Caki2 (cell line): ENCODE data around the gene DNAJC10. TPM values are rescaled to one million over a fixed set of nuclear protein-coding genes. Genes with fewer than 3 reads are reported as not detected.
A peak's percentile ranks its signal among the peaks of the same experiment; 100 is the strongest.
"Not testable (repeated sequence)": the region's sequence is repeated elsewhere in the genome, so short reads cannot be mapped to it uniquely, and the experiment has no call there.

Experiments
- DNase-seq: peaks from one replicate; pipeline ENCODE4 v3.0.0-alpha.2; 2015; ENCODE audit warnings: low read depth
- in situ Hi-C: cut with HindIII; loops from 2 replicates; pipeline ENCODE4 v1.10.0; 2016; ENCODE audit warnings: low sequenced_read_pairs, low pct_unique_long_range_greater_than_20kb, mixed read lengths
- total RNA-seq: library from RNA; depleted of rRNA; stranded (reverse); fragments of >200 nt; shearing (Covaris generic); gene quantifications from 2 replicates; pipeline ENCODE4 v1.2.3, GENCODE V29; 2014; ENCODE audit warnings: low replicate concordance

The DNAJC10 gene
- total RNA-seq, 1 experiment from 2014 or later: 95.4 TPM

GRCh38 chr2:182718459-182718858 is 2.4 kb downstream of the DNAJC10 start:
- DNase-seq: no peak
- in situ Hi-C loops: no loop called here

- DNase-seq, in situ Hi-C loops: not testable (repeated sequence)
These were observed 3.1 kb downstream of the DNAJC10 start for GRCh38 chr2:182719116-182719515.

- in situ Hi-C loops: no loop called here
- no peak for DNase-seq
These were observed 8.6 kb downstream of the DNAJC10 start for GRCh38 chr2:182724656-182725055.

- in situ Hi-C loops: no loop called here
- no peak for DNase-seq
These were observed 10.4 kb downstream of the DNAJC10 start for GRCh38 chr2:182726473-182726872.

GRCh38 chr2:182728014-182728413 is 12.0 kb downstream of the DNAJC10 start:
- no peak for DNase-seq
- in situ Hi-C loops: no loop called here

GRCh38 chr2:182729710-182730339 is 13.8 kb downstream of the DNAJC10 start:
- in situ Hi-C loops: no loop called here
- DNase-seq: no peak

- no peak for DNase-seq
- in situ Hi-C loops: no loop called here
These were observed 14.4 kb downstream of the DNAJC10 start for GRCh38 chr2:182730486-182730885.

- no peak for DNase-seq
- in situ Hi-C loops: no loop called here
These were observed 16.7 kb downstream of the DNAJC10 start for GRCh38 chr2:182732736-182733135.

- no peak for DNase-seq
- in situ Hi-C loops: no loop called here
These were observed 17.5 kb downstream of the DNAJC10 start for GRCh38 chr2:182733572-182733971.

- in situ Hi-C loops, DNase-seq: not testable (repeated sequence)
These were observed 20.8 kb downstream of the DNAJC10 start for GRCh38 chr2:182736856-182737255.

GRCh38 chr2:182740701-182741100 is 24.6 kb downstream of the DNAJC10 start:
- DNase-seq: no peak
- in situ Hi-C loops: no loop called here

GRCh38 chr2:182741620-182742019 is 25.6 kb downstream of the DNAJC10 start:
- no peak for DNase-seq
- in situ Hi-C loops: no loop called here

GRCh38 chr2:182744490-182744889 is 28.4 kb downstream of the DNAJC10 start:
- DNase-seq: no peak
- in situ Hi-C loops: no loop called here

GRCh38 chr2:182745061-182745460 is 29.0 kb downstream of the DNAJC10 start:
- DNase-seq: no peak

GRCh38 chr2:182745894-182746293 is 29.8 kb downstream of the DNAJC10 start:
- DNase-seq, in situ Hi-C loops: not testable (repeated sequence)

More at GRCh38 chr2:182745061-182745460, 29.0 kb downstream of the DNAJC10 start:
- in situ Hi-C loops: no loop called here

GRCh38 chr2:182754231-182754630 is 38.2 kb downstream of the DNAJC10 start:
- in situ Hi-C loops: no loop called here
- no peak for DNase-seq

GRCh38 chr2:182758379-182758778 is 42.3 kb downstream of the DNAJC10 start:
- DNase-seq: no peak
- in situ Hi-C loops: no loop called here

- in situ Hi-C loops: no loop called here
- DNase-seq: no peak
These were observed 45.8 kb downstream of the DNAJC10 start for GRCh38 chr2:182761903-182762302.

GRCh38 chr2:182763311-182763912 is 47.4 kb downstream of the DNAJC10 start:
- DNase-seq: peak; percentile 14
- in situ Hi-C loops: no loop called here

- DNase-seq: no peak
- in situ Hi-C loops: no loop called here
These were observed 50.6 kb downstream of the DNAJC10 start for GRCh38 chr2:182766626-182767025.
